K562 (cell line): ENCODE data around the gene CMBL. TPM values are rescaled to one million over a fixed set of nuclear protein-coding genes. Genes with fewer than 3 reads are reported as not detected.

Experiments
- CTCF ChIP-seq, 3 experiments: IDR thresholded peaks in 2 of 3; conservative IDR thresholded peaks in 1 of 3; 2 replicates each; pipeline ENCODE4 v1.5.1; 2011 to 2012; ENCODE audit warnings: low read length in 3 of 3, mild to moderate bottlenecking in 3 of 3, control low read depth in 2 of 3, improper control_type of control experiment in 1 of 3, inconsistent platforms in 1 of 3, low read depth in 1 of 3, mixed read lengths in 1 of 3, moderate library complexity in 1 of 3; ENCODE audit not compliant: insufficient read depth in 2 of 3
- EP300 ChIP-seq: IDR thresholded peaks from 2 replicates; pipeline ENCODE4 v1.6.1; 2012; ENCODE audit warnings: low read length, improper control_type of control experiment
- GTF2E2 ChIP-seq: fragments of 200-800 bp; sonication (Bioruptor generic); IDR thresholded peaks from 2 replicates; pipeline ENCODE4 v1.6.1; 2016; ENCODE audit warnings: missing genetic modification characterization, missing compliant biosample characterization
- PHB2 ChIP-seq: fragments of 450-650 bp; IDR thresholded peaks from 2 replicates; pipeline ENCODE4 v1.6.1; 2017; ENCODE audit warnings: low read depth
- REST ChIP-seq, 2 experiments: fragments of 450-650 bp; formaldehyde crosslinking in 1 of 2; IDR thresholded peaks; 2 replicates each; pipeline versions ENCODE4 v1.4.0 to v1.6.1; 2014 to 2020; ENCODE audit warnings: mild to moderate bottlenecking in 2 of 2, borderline replicate concordance in 1 of 2, low read depth in 1 of 2
- SOX6 ChIP-seq: fragments of 450-650 bp; IDR thresholded peaks from 2 replicates; pipeline ENCODE4 v1.6.1; 2014; ENCODE audit warnings: mild to moderate bottlenecking
- SRF ChIP-seq, 2 experiments: fragments of 250-450, 450-650 bp in 1 of 2; sonication (Bioruptor Pico) in 1 of 2; sonication (generic) in 1 of 2; formaldehyde crosslinking; IDR thresholded peaks; 2 replicates each; pipeline versions ENCODE4 v1.5.0 to v1.5.1; 2020 to 2022; ENCODE audit warnings: mild to moderate bottlenecking in 1 of 2, missing genetic modification reagents in 1 of 2
- TAF9B ChIP-seq: fragments of 450-650 bp; IDR thresholded peaks from 2 replicates; pipeline ENCODE4 v1.6.1; 2018; ENCODE audit warnings: mild to moderate bottlenecking; ENCODE audit not compliant: partially characterized antibody
- TAL1 ChIP-seq: fragments of 450-650 bp; IDR thresholded peaks from 2 replicates; pipeline ENCODE4 v1.6.1; 2016; ENCODE audit warnings: mild to moderate bottlenecking
- TFE3 ChIP-seq: fragments of 450-650 bp; formaldehyde crosslinking; IDR thresholded peaks from 2 replicates; pipeline ENCODE4 v1.4.0; 2020; ENCODE audit warnings: mild to moderate bottlenecking, mixed read lengths
- polyA plus RNA-seq, 8 experiments: library from polyadenylated mRNA; depleted of rRNA in 4 of 8; stranded (reverse) in 5 of 8; unstranded in 3 of 8; fragments of >200 nt; fragmentation: Nextera tagmentation in 2 of 8; fragmentation: Illumina TruSeq in 1 of 8; extraction: Ambion mirVana in 2 of 8; extraction: Trizol in 1 of 8; gene quantifications; 2 replicates each; pipeline versions ENCODE4 v1.2.1 to v1.2.3, GENCODE V29; 2011 to 2014; ENCODE audit warnings: inconsistent platforms in 1 of 8, missing spikeins in 1 of 8
- total RNA-seq, 7 experiments: library from RNA; depleted of rRNA in 6 of 7; stranded (reverse); fragments of >200 nt in 6 of 7; fragmentation: Illumina TruSeq in 2 of 7; extraction: Trizol in 2 of 7; gene quantifications; 2 replicates each; pipeline versions ENCODE4 v1.2.1 to v1.2.3, GENCODE V29; 2011 to 2021; ENCODE audit warnings: low replicate concordance in 1 of 7

Gene CMBL
- total and polyA plus RNA-seq, 9 of the 15 experiments (the other 6 are each of a cell fraction or from before 2014, with no cell fraction given), result 22.6 to 192 (median 71.1) TPM

GRCh38 chr5:10353241-10354047 is 45.7 kb upstream of the CMBL start, which contains the start of gene MARCHF6 (continued):
- no peak for TF ChIP-seq REST (IDR thresholded peaks at IDR 0.05; ENCODE audit: borderline replicate concordance)
- TF ChIP-seq REST (CRISPR knock-in tag; IDR thresholded peaks at IDR 0.05; ENCODE audit: low read depth), result peak; percentile 63
- 0 out of 2 replicates have a peak, but pooled peaks have one; percentile 22 for TF ChIP-seq SOX6
- TF ChIP-seq TFE3 (CRISPR knock-in tag), result no peak
- peak; percentile 49 for TF ChIP-seq EP300
- TF ChIP-seq GTF2E2, result peak; percentile 89; the same call in 1 of the 2 replicates
- TF ChIP-seq TAL1, result 0 out of 2 replicates have a peak, but pooled peaks have one; percentile 8
- TF ChIP-seq SRF (CRISPR knock-in tag; IDR thresholded peaks at IDR 0.05), result peak in 1 of 2 experiments; percentile 63; a peak in 1 of 4 replicates
- TF ChIP-seq PHB2, result no peak; the same call in 1 of the 2 replicates
- peak; percentile 91 for TF ChIP-seq TAF9B
- peak in 1 of 3 experiments; percentile 7; a peak in 1 of 6 replicates for TF ChIP-seq CTCF (IDR thresholded peaks at IDR 0.05 in 2 of 3, conservative IDR thresholded peaks at IDR 0.05 in 1 of 3; ENCODE audit: insufficient read depth in 2 of 3, low read depth in 1 of 3, low read length in 3 of 3)
- TF ChIP-seq, all 486 proteins: peak for 212
